CD14-positive monocyte (primary cell): Measurements from ENCODE around the gene UACA. TPM values are rescaled to one million over a fixed set of nuclear protein-coding genes. Genes with fewer than 3 reads are reported as not detected.

Experiments
- DNase-seq, 3 donors: peaks; one replicate each; pipeline ENCODE4 v3.0.0-alpha.2; 2011 to 2022
- H2AFZ ChIP-seq: 2 replicates; pipeline ENCODE4 v1.6.0; 2012; ENCODE audit warnings: mild to moderate bottlenecking, low read depth, low read length, inconsistent platforms; ENCODE audit not compliant: insufficient read depth, poor library complexity, severe bottlenecking
- H3K27ac ChIP-seq, 2 donors: 1 replicate in 1 of 2; 2 replicates in 1 of 2; pipeline ENCODE4 v1.5.1; 2012 to 2013; ENCODE audit warnings: low read length in 2 of 2, control low read depth in 1 of 2, inconsistent platforms in 1 of 2, low read depth in 1 of 2, mild to moderate bottlenecking in 1 of 2
- H3K27me3 ChIP-seq, 2 donors: one replicate each; pipeline versions ENCODE4 v1.6.0 to v1.6.1; 2011 to 2013; ENCODE audit warnings: low read length in 2 of 2; ENCODE audit not compliant: control insufficient read depth in 2 of 2, insufficient read depth in 2 of 2
- H3K36me3 ChIP-seq, 2 donors: replicated peaks in 1 of 2; 1 replicate in 1 of 2; 2 replicates in 1 of 2; pipeline versions ENCODE4 v1.5.1 to v1.6.1; 2012 to 2013; ENCODE audit warnings: low read length in 2 of 2, control low read depth in 1 of 2, inconsistent platforms in 1 of 2, mild to moderate bottlenecking in 1 of 2; ENCODE audit not compliant: insufficient read depth in 2 of 2, control insufficient read depth in 1 of 2
- H3K4me1 ChIP-seq, 2 donors: 1 replicate in 1 of 2; 2 replicates in 1 of 2; pipeline versions ENCODE4 v1.5.1 to v1.6.1; 2012 to 2013; ENCODE audit warnings: low read length in 2 of 2, control low read depth in 1 of 2, inconsistent platforms in 1 of 2, mild to moderate bottlenecking in 1 of 2, moderate library complexity in 1 of 2; ENCODE audit not compliant: insufficient read depth in 2 of 2, control insufficient read depth in 1 of 2
- H3K4me2 ChIP-seq: replicated peaks from 2 replicates; pipeline ENCODE3; 2012; ENCODE audit warnings: low read length, moderate library complexity, mild to moderate bottlenecking; ENCODE audit not compliant: poor library complexity, severe bottlenecking; ENCODE audit errors: extremely low read depth
- H3K4me3 ChIP-seq, 3 experiments: fragments of 200-600 bp in 1 of 3; sonication (generic) in 1 of 3; replicated peaks in 1 of 3; 1 replicate in 2 of 3; 2 replicates in 1 of 3; pipeline ENCODE4 v1.5.1; 2011 to 2013; ENCODE audit warnings: low read length in 3 of 3, mild to moderate bottlenecking in 3 of 3, control low read depth in 2 of 3, low read depth in 2 of 3, inconsistent platforms in 1 of 3, moderate library complexity in 1 of 3
- H3K79me2 ChIP-seq: 2 replicates; pipeline ENCODE4 v1.6.0; 2012; ENCODE audit warnings: mild to moderate bottlenecking, control low read depth, inconsistent platforms, low read length, moderate library complexity; ENCODE audit not compliant: insufficient read depth
- H3K9ac ChIP-seq: 2 replicates; pipeline ENCODE4 v1.6.0; 2017; ENCODE audit warnings: low read length, mild to moderate bottlenecking; ENCODE audit not compliant: insufficient read depth, poor library complexity, severe bottlenecking
- H3K9me3 ChIP-seq, 2 donors: replicated peaks in 1 of 2; 1 replicate in 1 of 2; 2 replicates in 1 of 2; pipeline versions ENCODE4 v1.5.1 to v1.6.1; 2012 to 2013; ENCODE audit warnings: low read length in 2 of 2, control low read depth in 1 of 2; ENCODE audit not compliant: control insufficient read depth in 1 of 2, insufficient read depth in 1 of 2
- H4K20me1 ChIP-seq: 2 replicates; pipeline ENCODE4 v1.6.0; 2012; ENCODE audit warnings: mild to moderate bottlenecking, low read length, control low read depth, moderate library complexity; ENCODE audit not compliant: insufficient read depth
- H3K27ac Mint-ChIP-seq, 7 donors: one replicate each; pipeline ENCODE4 v1.8.0; 2020; ENCODE audit warnings: mild to moderate bottlenecking in 7 of 7, mixed read lengths in 7 of 7, moderate library complexity in 6 of 7, inconsistent platforms in 2 of 7
- H3K27me3 Mint-ChIP-seq, 3 donors: one replicate each; pipeline ENCODE4 v1.8.0; 2021 to 2022; ENCODE audit warnings: low read depth in 3 of 3, mild to moderate bottlenecking in 3 of 3, mixed read lengths in 3 of 3, moderate library complexity in 3 of 3, inconsistent platforms in 1 of 3
- H3K36me3 Mint-ChIP-seq, 2 donors: one replicate each; pipeline ENCODE4 v1.8.0; 2020; ENCODE audit warnings: mixed read lengths in 2 of 2, inconsistent platforms in 1 of 2, mild to moderate bottlenecking in 1 of 2
- H3K4me1 Mint-ChIP-seq: one replicate; pipeline ENCODE4 v1.8.0; 2020; ENCODE audit warnings: mild to moderate bottlenecking, mixed read lengths
- H3K4me3 Mint-ChIP-seq, 2 donors: one replicate each; pipeline ENCODE4 v1.8.0; 2020; ENCODE audit warnings: mild to moderate bottlenecking in 2 of 2, mixed read lengths in 2 of 2, moderate library complexity in 1 of 2
- H3K9me3 Mint-ChIP-seq, 7 donors: one replicate each; pipeline ENCODE4 v1.8.0; 2020 to 2022; ENCODE audit warnings: mixed read lengths in 7 of 7, mild to moderate bottlenecking in 6 of 7, moderate library complexity in 6 of 7, inconsistent platforms in 2 of 7
- CTCF ChIP-seq: fragments of 200-600 bp; IDR thresholded peaks from one replicate; pipeline ENCODE4 v1.8.0; 2022; ENCODE audit warnings: antibody characterized with exemption, mild to moderate bottlenecking
- WGBS: methylation state at CpG from one replicate; pipeline ENCODE4 v1.1.5; 2013; ENCODE audit warnings: missing lambda C conversion rate; ENCODE audit not compliant: insufficient coverage; 5-methylcytosine and 5-hydroxymethylcytosine counted together
- intact Hi-C, 2 donors: fragments of 100-400 bp; cut with micrococcal nuclease; formaldehyde crosslinking; loops; one replicate each; pipeline versions ENCODE4 v1.15.0 to v1.15.1; 2023
- polyA plus RNA-seq, 3 donors: library from polyadenylated mRNA; depleted of rRNA in 1 of 3; unstranded in 2 of 3; stranded (reverse) in 1 of 3; fragments of 300-500 nt in 2 of 3; fragments of >200 nt in 1 of 3; fragmentation: Illumina TruSeq in 2 of 3; gene quantifications; 1 replicate in 2 of 3; 2 replicates in 1 of 3; pipeline ENCODE4 v1.2.3, GENCODE V29; 2012 to 2021

UACA gene
- polyA plus RNA-seq, 3 donors = 1.7 to 3.1 (median 2.4) TPM

- no peak for DNase-seq
- Mint-ChIP-seq H3K4me1 (peaks cover 4% of the 10 kb centered on the region), H3K4me3 (no peak overlapping the region), H3K36me3 (no peaks in the 10 kb centered on the region), H3K27ac (no peak overlapping the region), H3K27me3 (peaks cover 2 to 5% (median 4%) of the 10 kb centered on the region in 3 donors), H3K9me3 (no peaks in the 10 kb centered on the region)
- no peaks in the 10 kb centered on the region for H3K36me3 ChIP-seq
- TF ChIP-seq CTCF = no peak
- WGBS = 90% methylated on average over 5 of the region's 9 CpGs
- H3K9ac ChIP-seq = no peak overlapping the region
- H3K27ac ChIP-seq = no peak overlapping the region
- no peaks in the 10 kb centered on the region for H4K20me1 ChIP-seq
- H2AFZ ChIP-seq = no peak overlapping the region
- no peak overlapping the region for H3K4me2 ChIP-seq
- H3K79me2 ChIP-seq = no peaks in the 10 kb centered on the region
- intact Hi-C loops = no loop called here
- H3K9me3 ChIP-seq = no peaks in the 10 kb centered on the region
- H3K27me3 ChIP-seq = no peaks in the 10 kb centered on the region
- no peak overlapping the region for H3K4me3 ChIP-seq
- no peaks in the 10 kb centered on the region for H3K4me1 ChIP-seq
Measured at GRCh38 chr15:70799667-70800450, 36.5 kb upstream of the UACA start.

GRCh38 chr15:70797464-70797863 is 34.1 kb upstream of the UACA start:
- no peaks in the 10 kb centered on the region for H3K36me3 Mint-ChIP-seq
- no peak overlapping the region for H3K4me3 Mint-ChIP-seq

More at GRCh38 chr15:70797464-70797863, 34.1 kb upstream of the UACA start:
- H2AFZ ChIP-seq = no peak overlapping the region
- no peaks in the 10 kb centered on the region for H4K20me1 ChIP-seq
- no peaks in the 10 kb centered on the region for H3K79me2 ChIP-seq
- Mint-ChIP-seq H3K27ac (no peak overlapping the region), H3K9me3 (no peaks in the 10 kb centered on the region), H3K27me3 (peaks cover 5 to 6% (median 6%) of the 10 kb centered on the region in 3 donors), H3K4me1 (peaks cover 6% of the 10 kb centered on the region)
- intact Hi-C loops = no loop called here
- H3K27ac ChIP-seq = no peak overlapping the region
- no peak overlapping the region for H3K4me3 ChIP-seq
- H3K9me3 ChIP-seq = no peaks in the 10 kb centered on the region
- no peaks in the 10 kb centered on the region for H3K36me3 ChIP-seq
- TF ChIP-seq CTCF = no peak
- no peak for DNase-seq
- H3K27me3 ChIP-seq = no peaks in the 10 kb centered on the region
- no peak overlapping the region for H3K9ac ChIP-seq
- no peak overlapping the region for H3K4me2 ChIP-seq
- no peaks in the 10 kb centered on the region for H3K4me1 ChIP-seq
- WGBS = no CpG with 5 or more reads among the region's 5 CpGs
